ENCODE measurements around the gene CD44.

Gene CD44

GRCh38 chr11:35173616-35174566, 34.9 kb downstream of the CD44 start:
- FAIRE-seq (no peak), DNase-seq (ENCODE audit: low spot score) (no peak)

GRCh38 chr11:35174666-35175065, 35.7 kb downstream of the CD44 start:
- DNase-seq (ENCODE audit: low spot score) = no peak
- FAIRE-seq = no peak

- no peak for FAIRE-seq
- DNase-seq (ENCODE audit: low spot score) = no peak
Measured at GRCh38 chr11:35177370-35177769, 38.4 kb downstream of the CD44 start.

- DNase-seq (ENCODE audit: low spot score) = no peak
- FAIRE-seq = no peak
Measured at GRCh38 chr11:35178067-35178805, 39.3 kb downstream of the CD44 start.

GRCh38 chr11:35178873-35179272, 39.9 kb downstream of the CD44 start:
- FAIRE-seq (no peak), DNase-seq (ENCODE audit: low spot score) (peak; percentile 20)

- no peak for DNase-seq (ENCODE audit: low spot score)
- FAIRE-seq = no peak
Measured at GRCh38 chr11:35179466-35180135, 40.6 kb downstream of the CD44 start.

- FAIRE-seq = no peak
- DNase-seq (ENCODE audit: low spot score) = no peak
Measured at GRCh38 chr11:35180317-35181233, 41.6 kb downstream of the CD44 start.

GRCh38 chr11:35182317-35182939, 43.5 kb downstream of the CD44 start:
- no peak for FAIRE-seq

GRCh38 chr11:35183326-35183925, 44.5 kb downstream of the CD44 start:
- no peak for DNase-seq (ENCODE audit: low spot score)
- FAIRE-seq = no peak

More at GRCh38 chr11:35182317-35182939, 43.5 kb downstream of the CD44 start:
- no peak for DNase-seq (ENCODE audit: low spot score)

GRCh38 chr11:35185696-35186095, 46.7 kb downstream of the CD44 start:
- no peak for DNase-seq (ENCODE audit: low spot score)
- FAIRE-seq = no peak

- DNase-seq (ENCODE audit: low spot score) (no peak), FAIRE-seq (no peak)
Measured at GRCh38 chr11:35187996-35188395, 49.0 kb downstream of the CD44 start.

- no peak for DNase-seq (ENCODE audit: low spot score)
- no peak for FAIRE-seq
Measured at GRCh38 chr11:35190804-35191348, 51.9 kb downstream of the CD44 start.

- FAIRE-seq (no peak), DNase-seq (ENCODE audit: low spot score) (no peak)
Measured at GRCh38 chr11:35192347-35192746, 53.4 kb downstream of the CD44 start.

- FAIRE-seq = no peak
Measured at GRCh38 chr11:35193767-35194166, 54.8 kb downstream of the CD44 start.

GRCh38 chr11:35197292-35197691, 58.3 kb downstream of the CD44 start:
- DNase-seq (ENCODE audit: low spot score) (no peak), FAIRE-seq (no peak)

More at GRCh38 chr11:35193767-35194166, 54.8 kb downstream of the CD44 start:
- no peak for DNase-seq (ENCODE audit: low spot score)

GRCh38 chr11:35200811-35201341, 61.9 kb downstream of the CD44 start:
- no peak for DNase-seq (ENCODE audit: low spot score)
- no peak for FAIRE-seq

GRCh38 chr11:35204614-35205013, 65.6 kb downstream of the CD44 start:
- FAIRE-seq (no peak), DNase-seq (ENCODE audit: low spot score) (no peak)

- FAIRE-seq = no peak
- DNase-seq (ENCODE audit: low spot score) = no peak
Measured at GRCh38 chr11:35206616-35207015, 67.6 kb downstream of the CD44 start.

All from RCC 7860 (cell line).